ENCODE measurements around the gene KCNK7.
A peak's percentile ranks its signal among the peaks of the same experiment; 100 is the strongest.

The KCNK7 gene

DNA sequence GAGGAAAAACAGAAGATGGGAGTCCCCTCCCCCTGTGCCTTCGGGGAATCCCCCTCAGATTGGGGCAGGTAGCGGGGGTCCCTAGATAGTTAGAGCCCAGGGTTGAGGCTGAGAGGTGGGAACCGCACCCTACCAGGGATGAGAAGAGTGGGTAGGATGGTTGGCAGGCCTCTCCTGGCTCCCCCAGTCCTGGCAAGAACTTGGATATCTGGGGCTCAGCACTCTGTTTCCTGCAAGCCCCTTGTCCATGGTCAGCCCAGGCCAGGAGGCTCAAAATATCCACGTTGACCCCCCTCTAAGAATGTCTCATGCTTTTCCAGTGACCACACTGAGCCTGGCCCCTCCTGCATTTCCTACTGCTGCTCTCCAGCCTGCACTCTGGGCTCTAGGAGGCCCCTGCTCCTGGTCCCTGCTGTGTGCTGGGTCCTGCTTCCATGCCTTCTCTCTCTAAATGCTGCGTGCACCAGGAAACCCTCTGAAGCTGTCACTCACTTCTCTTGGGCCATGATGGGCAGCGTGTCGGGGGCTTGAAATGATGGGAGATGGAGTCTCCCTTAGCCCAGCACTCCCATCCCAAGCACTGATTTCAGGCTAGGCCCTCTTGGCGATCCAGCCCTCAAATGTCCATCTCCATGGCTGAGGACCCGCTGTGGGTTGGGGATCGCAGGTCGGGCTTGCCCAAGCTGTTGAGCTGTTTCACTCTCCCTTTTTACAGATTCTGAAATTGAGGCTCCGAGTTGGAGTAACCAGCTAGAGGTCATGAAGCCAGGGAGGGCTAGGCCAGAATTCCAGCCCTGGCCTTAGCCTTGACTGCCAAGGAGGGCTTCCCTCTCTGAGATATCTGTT, 16.4 kb upstream of the KCNK7 start:
- H3K27ac ChIP-seq, result peak overlapping the region; percentile 98
- H3K4me3 ChIP-seq (ENCODE audit: low read depth in 1 of 2, low read length in 1 of 2), result peak overlapping the region; percentile 88 to 96
- no peaks in the 10 kb centered on the region for H3K9me3 ChIP-seq
- no peaks in the 10 kb centered on the region for H3K27me3 ChIP-seq
- peaks cover 59 to 68% of the 10 kb centered on the region in 2 experiments for H3K4me1 ChIP-seq (ENCODE audit: control insufficient read depth in 1 of 2, insufficient read depth in 1 of 2, low read depth in 1 of 2, low read length in 1 of 2)
- H3K36me3 ChIP-seq, result peaks cover 50% of the 10 kb centered on the region
- TF ChIP-seq, protein P1, sequence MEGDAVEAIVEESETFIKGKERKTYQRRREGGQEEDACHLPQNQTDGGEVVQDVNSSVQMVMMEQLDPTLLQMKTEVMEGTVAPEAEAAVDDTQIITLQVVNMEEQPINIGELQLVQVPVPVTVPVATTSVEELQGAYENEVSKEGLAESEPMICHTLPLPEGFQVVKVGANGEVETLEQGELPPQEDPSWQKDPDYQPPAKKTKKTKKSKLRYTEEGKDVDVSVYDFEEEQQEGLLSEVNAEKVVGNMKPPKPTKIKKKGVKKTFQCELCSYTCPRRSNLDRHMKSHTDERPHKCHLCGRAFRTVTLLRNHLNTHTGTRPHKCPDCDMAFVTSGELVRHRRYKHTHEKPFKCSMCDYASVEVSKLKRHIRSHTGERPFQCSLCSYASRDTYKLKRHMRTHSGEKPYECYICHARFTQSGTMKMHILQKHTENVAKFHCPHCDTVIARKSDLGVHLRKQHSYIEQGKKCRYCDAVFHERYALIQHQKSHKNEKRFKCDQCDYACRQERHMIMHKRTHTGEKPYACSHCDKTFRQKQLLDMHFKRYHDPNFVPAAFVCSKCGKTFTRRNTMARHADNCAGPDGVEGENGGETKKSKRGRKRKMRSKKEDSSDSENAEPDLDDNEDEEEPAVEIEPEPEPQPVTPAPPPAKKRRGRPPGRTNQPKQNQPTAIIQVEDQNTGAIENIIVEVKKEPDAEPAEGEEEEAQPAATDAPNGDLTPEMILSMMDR (IDR thresholded peaks at IDR 0.05), result no peak

DNA sequence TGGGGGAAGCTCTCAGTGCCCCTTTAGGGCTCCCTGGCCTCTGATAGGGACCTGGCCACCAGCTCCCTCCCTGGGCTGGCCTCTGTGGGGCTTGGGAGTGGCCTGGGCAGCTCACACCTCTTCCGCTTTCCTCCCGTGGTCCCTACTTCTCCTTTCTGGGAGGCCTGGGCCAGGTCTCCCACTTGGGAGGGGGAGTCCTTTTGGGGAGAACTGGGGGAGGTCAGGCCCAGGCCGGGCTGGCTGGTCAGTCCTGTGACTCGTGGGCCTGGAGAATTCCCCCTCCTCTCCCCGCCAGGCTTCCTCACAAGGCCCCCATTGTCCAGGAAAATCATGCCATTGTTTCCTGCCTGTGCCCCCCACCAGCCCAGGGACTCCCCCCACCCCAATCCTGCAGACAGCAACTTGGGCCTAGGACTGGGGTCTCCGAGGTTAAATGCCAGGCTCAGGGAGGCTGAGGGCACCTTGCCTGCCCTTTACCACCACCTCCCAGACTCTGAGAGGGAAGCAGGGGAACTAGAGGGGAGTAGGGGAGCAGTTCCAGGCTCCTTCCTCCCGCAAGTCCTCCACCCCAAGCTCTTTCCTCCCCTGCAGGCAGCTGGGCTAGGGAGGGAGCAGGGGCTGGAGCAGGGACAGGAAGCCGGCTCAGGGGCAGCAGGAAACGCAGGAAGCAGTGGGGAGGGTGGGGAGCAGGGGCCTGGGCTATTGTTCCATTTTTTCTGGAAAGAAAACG, 15.6 kb upstream of the KCNK7 start:
- Histone ChIP-seq H3K9me3 (no peaks in the 10 kb centered on the region), H3K4me3 (ENCODE audit: low read depth in 1 of 2, low read length in 1 of 2) (peak overlapping the region; percentile 88 to 96), H3K4me1 (ENCODE audit: control insufficient read depth in 1 of 2, insufficient read depth in 1 of 2, low read depth in 1 of 2, low read length in 1 of 2) (peaks cover 51 to 60% of the 10 kb centered on the region in 2 experiments), H3K27me3 (no peaks in the 10 kb centered on the region), H3K36me3 (peaks cover 57% of the 10 kb centered on the region), H3K27ac (peak overlapping the region; percentile 98)
- TF ChIP-seq, protein P1 (IDR thresholded peaks at IDR 0.05), result peak; percentile 10

DNA sequence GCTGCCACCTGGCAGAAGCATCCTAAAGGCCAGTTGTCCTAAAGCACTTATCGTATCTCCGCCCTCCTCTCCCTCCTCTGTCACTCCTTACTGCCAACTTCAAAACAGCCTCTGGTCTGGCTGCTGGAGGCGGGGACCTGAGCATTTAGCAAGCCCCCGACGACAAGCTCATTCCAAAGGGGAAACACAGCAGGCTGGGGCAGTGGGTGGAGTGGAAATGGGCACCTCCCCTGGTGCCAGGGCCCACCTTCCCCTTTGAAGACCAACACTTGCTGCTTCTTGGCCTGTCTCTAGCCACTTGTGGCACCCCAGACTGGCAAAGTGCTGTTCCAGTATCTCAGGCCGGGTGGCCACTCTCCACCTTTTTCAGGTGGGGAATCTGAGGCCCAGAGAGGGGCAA, 14.8 kb upstream of the KCNK7 start:
- peaks cover 50 to 56% of the 10 kb centered on the region in 2 experiments for H3K4me1 ChIP-seq (ENCODE audit: control insufficient read depth in 1 of 2, insufficient read depth in 1 of 2, low read depth in 1 of 2, low read length in 1 of 2)
- H3K9me3 ChIP-seq, result no peaks in the 10 kb centered on the region
- no peaks in the 10 kb centered on the region for H3K27me3 ChIP-seq
- H3K36me3 ChIP-seq, result peaks cover 65% of the 10 kb centered on the region
- peak overlapping the region; percentile 88 to 96 for H3K4me3 ChIP-seq (ENCODE audit: low read depth in 1 of 2, low read length in 1 of 2)
- H3K27ac ChIP-seq, result peak overlapping the region; percentile 98
- TF ChIP-seq, protein P1 (IDR thresholded peaks at IDR 0.05), result no peak

DNA sequence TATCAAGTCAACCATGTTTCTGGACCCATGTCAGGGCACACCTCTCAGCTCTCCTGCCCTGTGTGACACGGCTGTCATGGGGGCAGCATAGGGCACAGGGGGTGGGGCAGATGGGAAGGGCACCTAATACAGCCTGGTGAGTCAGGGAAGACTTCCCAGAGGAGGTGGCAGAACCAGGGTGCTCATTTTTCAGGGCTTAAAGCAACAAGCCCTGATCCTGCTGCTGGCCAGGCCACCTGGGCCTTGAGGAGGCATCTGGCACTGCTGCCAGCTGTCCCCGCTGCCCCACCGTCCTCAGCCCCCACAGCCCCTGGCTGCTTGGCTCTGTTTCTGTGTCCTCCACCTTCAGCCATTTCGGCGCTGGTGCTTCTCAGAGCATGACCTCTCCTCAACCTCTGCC, 14.1 kb upstream of the KCNK7 start:
- Histone ChIP-seq H3K27ac (peak overlapping the region; percentile 98), H3K4me3 (ENCODE audit: low read depth in 1 of 2, low read length in 1 of 2) (peak overlapping the region in 1 of 2 experiments; percentile 96), H3K27me3 (no peaks in the 10 kb centered on the region), H3K9me3 (no peaks in the 10 kb centered on the region), H3K4me1 (ENCODE audit: control insufficient read depth in 1 of 2, insufficient read depth in 1 of 2, low read depth in 1 of 2, low read length in 1 of 2) (peaks cover 50 to 52% of the 10 kb centered on the region in 2 experiments), H3K36me3 (peaks cover 72% of the 10 kb centered on the region)
- TF ChIP-seq, protein P1 (IDR thresholded peaks at IDR 0.05), result no peak

DNA sequence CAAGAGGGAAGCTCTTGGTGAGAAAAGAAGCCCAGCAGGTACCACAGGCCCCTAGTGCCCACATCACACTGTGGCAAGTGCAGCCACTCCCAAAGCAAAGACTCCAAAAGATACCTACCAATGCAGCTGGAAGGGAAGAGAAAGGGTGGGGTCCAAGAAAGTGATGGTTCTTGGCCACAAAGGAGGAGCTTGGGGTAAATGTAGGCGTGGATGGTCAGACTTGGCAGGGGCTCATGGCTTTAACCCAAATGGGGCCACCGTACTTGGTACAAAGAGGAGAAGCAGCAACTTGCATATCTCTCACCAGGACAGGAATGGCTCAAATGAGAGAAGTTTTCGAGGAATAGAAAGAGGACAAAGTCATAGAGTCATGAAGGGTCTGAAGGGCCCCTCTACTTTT, 13.6 kb upstream of the KCNK7 start:
- Histone ChIP-seq H3K4me3 (ENCODE audit: low read depth in 1 of 2, low read length in 1 of 2) (no peak overlapping the region), H3K36me3 (peaks cover 77% of the 10 kb centered on the region), H3K27ac (peak overlapping the region; percentile 98), H3K9me3 (no peaks in the 10 kb centered on the region), H3K27me3 (no peaks in the 10 kb centered on the region), H3K4me1 (ENCODE audit: control insufficient read depth in 1 of 2, insufficient read depth in 1 of 2, low read depth in 1 of 2, low read length in 1 of 2) (peaks cover 47 to 52% of the 10 kb centered on the region in 2 experiments)
- TF ChIP-seq, protein P1 (IDR thresholded peaks at IDR 0.05), result no peak

All from neutrophil (primary cell).